Right renal pelvis (tissue), 4 donors: Measurements from ENCODE around the gene DYNLT1. TPM values are rescaled to one million over a fixed set of nuclear protein-coding genes. Genes with fewer than 3 reads are reported as not detected.
"Not testable (repeated sequence)": the region's sequence is repeated elsewhere in the genome, so short reads cannot be mapped to it uniquely, and the experiment has no call there.

Experiments used
- DNase-seq, 4 donors: peaks; one replicate each; pipeline ENCODE4 v3.0.0-alpha.2; 2013; ENCODE audit warnings: low read depth in 4 of 4, low spot score in 3 of 4, missing footprints in 1 of 4
- polyA plus RNA-seq, 4 donors: library from polyadenylated mRNA; unstranded; fragments of 120-200 nt; gene quantifications; one replicate each; pipeline ENCODE4 v1.2.1, GENCODE V29; 2013; ENCODE audit not compliant: insufficient read length in 4 of 4

The DYNLT1 gene
- polyA plus RNA-seq, 4 donors = 166 to 182 (median 170) TPM

DNA sequence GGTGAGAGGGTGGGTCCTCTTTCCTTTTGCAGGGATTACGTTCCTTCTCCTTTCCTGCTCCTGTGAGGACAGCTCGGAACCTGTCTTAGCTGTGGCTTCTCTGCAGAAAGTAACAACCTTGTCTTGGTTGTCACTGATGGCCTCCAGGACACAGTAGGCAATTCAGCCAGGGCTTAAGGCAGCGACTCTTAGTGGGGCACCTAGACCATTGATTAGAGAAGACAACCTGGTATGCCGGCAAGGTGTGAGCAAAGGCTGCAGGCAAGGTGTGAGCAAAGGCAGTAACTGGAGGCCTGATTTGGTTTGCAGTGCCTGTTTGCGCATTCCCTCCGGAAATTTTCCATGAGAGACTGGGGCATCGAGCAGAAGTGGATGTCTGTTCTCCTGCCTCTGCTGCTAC, 37.6 kb downstream of the DYNLT1 start:
- no peak for DNase-seq

DNA sequence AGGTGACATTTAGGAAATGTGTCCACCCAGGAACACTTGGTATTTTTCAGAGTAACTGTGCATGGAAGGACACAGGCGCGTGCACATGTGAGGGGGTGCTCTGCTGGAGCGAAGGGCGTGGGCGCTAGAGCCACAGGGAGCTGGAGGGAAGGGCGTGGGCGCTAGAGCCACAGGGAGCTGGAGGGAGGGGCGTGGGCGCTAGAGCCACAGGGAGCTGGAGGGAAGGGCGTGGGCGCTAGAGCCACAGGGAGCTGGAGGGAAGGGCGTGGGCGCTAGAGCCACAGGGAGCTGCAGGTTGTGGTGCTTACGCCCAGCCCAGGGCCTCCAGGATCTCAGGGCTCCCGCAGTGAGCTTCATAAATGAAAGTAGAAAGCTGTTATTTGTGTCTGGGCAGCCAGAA, 38.5 kb downstream of the DYNLT1 start:
- DNase-seq = not testable (repeated sequence)

DNA sequence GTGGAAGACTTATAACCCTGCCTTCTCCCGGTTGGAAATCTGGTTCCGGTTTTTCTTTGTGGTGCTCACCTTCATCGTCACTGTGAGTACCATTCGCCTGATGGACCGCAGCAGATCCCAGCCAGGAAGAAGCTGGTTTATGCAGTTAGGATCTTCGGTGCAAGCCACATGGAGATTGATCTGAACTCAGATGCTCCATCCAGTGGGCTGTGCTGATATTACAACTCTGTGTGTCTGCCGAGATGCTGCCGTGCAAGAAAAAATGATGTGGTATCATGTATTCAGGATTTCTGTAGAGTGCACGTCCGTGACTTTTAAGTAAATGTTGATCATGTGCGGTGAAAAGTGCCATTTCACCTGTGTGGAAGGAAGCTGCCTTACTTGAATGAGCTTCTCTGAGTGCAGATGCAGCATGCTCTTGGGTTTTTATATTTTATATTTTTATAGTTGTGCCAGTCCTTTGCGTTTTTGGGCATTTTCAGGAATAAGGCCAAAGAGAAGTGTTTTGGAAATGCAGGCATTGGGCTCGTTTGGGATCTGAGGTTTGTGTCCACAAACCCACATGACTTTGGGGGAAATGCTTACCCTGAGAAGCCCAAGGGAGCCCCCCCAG, 39.2 kb downstream of the DYNLT1 start:
- DNase-seq = peak in 2 of 4 donors; percentile 28 to 40

DNA sequence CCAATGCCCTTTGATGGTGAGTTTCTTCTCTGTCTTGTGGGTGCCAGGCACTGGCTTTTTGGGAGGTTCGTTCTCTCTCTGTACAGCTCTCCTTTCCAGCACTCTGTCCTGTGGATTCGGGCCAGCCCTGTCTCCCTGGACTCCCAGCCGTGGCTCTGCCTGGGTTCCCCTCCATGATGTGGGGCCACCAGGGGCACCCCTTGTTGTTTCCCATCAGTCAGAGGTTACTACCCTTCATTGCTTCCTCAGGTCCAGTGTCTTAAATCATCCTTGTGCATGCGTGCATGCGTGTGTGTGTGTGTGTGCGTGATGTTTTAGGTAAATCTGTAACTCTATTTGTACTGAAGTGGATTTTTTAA, 40.5 kb downstream of the DYNLT1 start:
- no peak for DNase-seq

DNA sequence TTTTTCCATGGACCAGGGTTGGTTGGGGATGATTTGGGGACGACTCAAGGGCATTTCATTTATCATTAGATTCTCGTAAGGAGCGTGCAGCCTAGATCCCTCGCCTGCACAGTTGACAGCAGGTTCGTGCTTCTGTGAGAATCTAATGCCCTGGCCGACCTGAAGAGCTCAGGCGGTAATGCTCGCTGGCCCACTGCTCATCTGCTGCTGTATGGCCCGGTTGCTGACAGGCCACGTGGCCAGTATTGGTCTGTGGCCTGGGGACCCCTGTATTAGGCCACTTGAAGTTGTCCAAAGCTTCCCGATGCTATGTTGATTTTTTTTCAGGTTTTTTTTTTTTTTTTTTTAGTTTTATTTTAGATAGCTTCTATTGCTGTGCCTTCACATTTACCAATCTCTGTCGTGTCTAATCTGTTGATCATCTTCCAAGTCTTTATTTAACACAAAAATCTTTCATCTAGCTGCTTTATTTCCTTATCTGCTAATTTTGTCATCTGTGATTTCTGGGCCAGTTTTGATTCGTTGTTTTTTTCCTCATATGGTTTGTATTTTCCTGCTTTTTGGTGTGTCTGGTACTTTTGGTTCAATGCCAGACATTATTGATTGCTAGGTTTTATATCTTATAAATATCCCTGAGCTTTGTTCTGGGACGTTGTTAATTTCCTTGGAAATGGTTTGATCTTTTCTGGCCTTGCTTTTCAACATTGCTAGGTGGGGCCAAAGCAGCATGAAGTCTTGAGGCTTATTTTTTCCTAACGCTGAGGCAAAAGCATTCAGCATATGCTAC, 41.1 kb downstream of the DYNLT1 start:
- DNase-seq = no peak

DNA sequence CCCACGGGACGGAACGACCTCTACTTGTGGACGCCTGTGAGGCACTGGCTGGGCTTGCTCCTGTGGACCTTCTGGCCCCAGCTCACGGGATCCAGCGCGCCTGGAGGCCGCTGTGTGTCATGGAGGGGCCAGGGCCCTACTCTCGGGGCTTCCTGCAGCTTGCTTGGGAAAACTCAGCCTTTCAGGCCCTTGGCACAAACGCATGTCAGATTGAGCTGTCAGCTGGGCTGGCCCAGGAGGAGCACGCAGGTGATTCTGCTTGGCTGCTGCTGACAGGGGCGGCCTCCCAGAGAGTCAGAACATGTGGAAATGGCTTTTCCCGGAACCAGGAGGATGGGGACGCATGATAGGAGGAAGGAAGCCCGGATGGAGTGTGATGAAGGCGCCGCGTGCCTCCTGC, 44.9 kb downstream of the DYNLT1 start:
- no peak for DNase-seq

DNA sequence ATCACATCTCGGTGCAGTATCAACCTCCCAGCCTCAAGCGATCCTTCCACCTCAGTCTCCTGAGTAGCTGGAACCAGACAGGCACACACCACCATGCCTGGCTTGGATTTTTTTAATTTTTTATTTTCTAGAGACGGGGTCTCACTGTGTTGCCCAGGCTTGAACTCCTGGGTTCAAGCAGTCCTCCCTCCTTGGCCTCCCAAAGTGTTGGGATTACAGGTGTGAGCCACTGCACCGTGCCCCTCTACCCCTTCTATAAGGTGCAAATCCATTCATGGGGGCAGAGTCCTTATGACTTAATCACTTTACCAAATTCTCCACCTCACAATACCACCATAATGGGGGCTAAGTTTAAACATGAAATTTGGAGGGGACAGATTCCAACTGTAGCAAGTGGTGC, 47.0 kb downstream of the DYNLT1 start:
- no peak for DNase-seq

DNA sequence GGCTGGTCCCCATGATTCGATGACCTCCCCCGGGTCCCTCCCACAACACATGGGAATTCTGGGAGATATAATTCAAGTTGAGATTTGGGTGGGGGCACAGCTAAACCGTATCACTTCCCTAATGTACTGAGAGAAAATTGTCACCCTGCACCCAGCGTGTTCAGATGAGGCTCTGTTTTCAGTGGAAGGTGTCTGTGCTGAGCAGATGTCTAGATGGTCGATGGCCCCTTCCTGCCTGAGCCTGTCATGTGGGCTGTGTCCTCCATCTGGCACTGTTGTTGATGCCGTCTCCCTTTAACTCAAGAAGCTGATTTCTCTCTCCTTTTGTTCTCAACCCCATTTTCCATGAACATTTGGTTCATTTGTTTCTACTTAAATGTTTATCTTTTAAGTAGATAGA, 47.7 kb downstream of the DYNLT1 start:
- no peak for DNase-seq

DNA sequence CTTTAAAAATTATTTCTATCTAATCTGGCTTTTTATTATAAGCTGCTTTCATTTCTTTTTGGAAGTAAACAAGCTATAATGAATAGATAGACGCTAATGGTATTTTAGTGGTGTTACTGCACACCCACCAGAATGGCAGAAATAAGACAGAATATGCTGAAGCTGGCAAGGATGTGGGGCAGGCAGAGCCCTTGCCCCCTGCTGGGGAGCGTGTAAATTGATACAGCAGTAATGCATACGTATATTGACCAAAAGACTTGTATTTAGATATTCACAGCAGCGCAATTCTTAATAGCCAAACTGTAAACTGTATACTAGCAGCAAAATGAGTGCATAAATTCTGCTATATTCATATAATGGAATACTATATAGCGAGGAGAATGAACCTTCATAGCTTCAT, 49.3 kb downstream of the DYNLT1 start:
- no peak for DNase-seq

DNA sequence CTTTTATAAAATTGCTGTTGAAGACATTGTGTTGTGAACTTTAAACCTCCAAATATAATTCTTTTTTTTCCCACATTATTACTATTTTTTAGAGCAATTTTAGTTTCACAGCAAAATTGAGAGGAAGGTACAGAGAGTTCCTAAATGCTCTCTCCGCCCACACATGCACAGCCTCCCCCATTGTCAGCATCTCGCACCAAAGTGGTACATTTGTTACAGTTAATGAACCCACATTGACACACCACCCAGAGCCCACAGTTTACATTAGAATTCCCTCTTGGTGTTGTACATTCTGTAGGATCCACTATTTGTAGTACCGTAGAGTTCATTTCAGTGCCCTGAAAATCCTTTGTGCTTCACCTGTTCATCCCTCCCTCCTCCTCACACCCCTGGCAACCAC, 50.9 kb downstream of the DYNLT1 start:
- DNase-seq = no peak

DNA sequence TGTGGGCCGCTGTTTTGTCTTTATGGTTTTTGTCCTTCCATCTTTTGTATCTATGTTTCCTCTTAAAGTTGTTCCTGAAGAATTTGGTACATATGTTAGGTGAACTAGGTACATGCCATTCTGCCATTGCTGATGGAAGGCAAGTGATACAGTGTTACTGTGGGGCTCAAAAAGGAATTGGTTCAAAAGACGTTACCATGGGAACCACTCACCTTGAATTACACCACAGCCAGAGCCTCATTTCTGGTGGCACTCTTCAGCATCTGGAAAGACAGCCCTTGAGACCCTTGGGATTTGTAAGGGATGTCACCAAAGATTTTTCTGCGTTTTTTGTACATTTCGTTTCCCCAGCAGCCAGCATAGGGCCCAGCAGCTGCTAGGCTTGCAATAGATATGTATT, 52.7 kb downstream of the DYNLT1 start:
- no peak for DNase-seq

DNA sequence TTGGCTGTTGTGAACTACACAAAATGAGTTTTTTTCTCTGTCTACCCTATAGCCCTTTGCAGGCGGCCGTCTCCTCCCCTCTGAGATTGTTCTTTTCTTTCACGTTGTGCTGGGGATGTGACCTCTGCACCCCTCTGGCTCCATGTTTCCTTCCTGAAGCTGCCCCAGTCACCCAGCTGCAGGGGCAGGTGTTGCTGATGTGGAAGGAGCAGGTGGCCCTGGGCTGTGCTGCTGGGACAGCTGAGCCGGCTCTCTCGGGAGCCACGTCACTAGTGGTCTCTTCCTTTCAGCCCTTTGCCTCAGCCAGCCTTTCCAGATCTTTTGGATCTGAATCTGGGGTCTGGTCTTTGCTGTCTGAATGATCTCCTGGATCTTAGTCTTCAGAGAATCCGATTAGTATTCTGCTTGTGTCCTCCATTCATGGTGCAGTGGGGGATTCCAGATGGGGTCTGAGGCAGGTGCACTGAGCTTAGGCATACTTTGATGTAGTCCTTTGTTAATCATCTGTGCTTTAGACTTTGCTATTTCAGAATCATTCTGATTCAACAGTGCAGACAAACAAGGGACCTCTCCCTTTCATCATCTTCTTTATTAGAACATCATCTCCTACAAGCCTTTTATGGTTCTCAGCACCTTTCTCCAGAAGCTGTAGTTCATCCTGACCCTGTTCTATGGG, 53.3 kb downstream of the DYNLT1 start:
- DNase-seq = no peak

DNA sequence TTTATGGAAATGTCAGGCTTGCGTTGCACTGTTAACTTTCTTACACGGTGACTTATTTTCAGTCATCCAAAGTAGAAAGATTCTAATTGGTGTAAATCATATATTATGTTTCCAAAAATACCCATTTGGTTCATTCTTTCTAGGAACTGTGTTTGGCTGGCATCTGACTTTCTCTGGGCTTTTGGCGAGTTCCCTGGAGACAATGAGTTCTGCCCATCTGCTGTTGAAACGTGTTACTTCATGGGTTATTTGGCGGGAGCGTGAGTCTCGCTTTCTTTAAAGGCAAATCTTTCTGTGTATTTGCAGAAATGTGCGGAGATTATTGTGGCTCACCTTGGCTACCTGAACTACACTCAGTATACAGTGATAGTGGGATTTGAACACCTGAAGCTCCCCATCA, 55.2 kb downstream of the DYNLT1 start:
- DNase-seq = no peak

DNA sequence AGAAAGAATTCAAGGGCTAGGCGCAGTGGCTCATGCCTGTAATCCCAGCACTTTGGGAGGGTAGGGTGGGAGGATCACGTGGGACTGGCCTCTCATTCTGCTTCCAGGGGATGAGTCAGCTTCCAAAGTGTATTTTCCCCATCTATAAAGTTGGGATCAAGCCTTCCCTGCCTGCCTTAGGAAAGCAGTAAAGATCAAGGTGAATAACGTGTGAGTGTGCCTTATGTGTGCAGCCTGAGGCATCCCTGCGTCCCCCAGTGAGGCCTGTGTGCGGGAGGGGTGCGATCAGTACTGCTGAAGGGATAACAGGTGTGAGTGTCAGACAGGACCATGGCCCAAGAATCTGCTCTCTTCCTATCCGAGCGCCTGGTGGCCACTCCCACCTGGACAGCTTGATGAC, 57.9 kb downstream of the DYNLT1 start:
- DNase-seq = no peak

Other genes starting within 250 kb of the DYNLT1 start
- gene TMEM181, start 84.7 kb downstream of the DYNLT1 start, polyA plus RNA-seq = 10 to 100 TPM; 22.3 to 26.3 (median 25.6) TPM
- 1 to 10 TPM; 3.2 to 4.6 (median 3.8) TPM for gene SYTL3, start 5.3 kb upstream of the DYNLT1 start, polyA plus RNA-seq
- 100 to 1,000 TPM; 260 to 274 (median 264) TPM for gene EZR, start 174.6 kb upstream of the DYNLT1 start, polyA plus RNA-seq